ENCODE data around the gene SEMA4G.
"Not testable (repeated sequence)": the region's sequence is repeated elsewhere in the genome, so short reads cannot be mapped to it uniquely, and the experiment has no call there.

The SEMA4G gene

DNA sequence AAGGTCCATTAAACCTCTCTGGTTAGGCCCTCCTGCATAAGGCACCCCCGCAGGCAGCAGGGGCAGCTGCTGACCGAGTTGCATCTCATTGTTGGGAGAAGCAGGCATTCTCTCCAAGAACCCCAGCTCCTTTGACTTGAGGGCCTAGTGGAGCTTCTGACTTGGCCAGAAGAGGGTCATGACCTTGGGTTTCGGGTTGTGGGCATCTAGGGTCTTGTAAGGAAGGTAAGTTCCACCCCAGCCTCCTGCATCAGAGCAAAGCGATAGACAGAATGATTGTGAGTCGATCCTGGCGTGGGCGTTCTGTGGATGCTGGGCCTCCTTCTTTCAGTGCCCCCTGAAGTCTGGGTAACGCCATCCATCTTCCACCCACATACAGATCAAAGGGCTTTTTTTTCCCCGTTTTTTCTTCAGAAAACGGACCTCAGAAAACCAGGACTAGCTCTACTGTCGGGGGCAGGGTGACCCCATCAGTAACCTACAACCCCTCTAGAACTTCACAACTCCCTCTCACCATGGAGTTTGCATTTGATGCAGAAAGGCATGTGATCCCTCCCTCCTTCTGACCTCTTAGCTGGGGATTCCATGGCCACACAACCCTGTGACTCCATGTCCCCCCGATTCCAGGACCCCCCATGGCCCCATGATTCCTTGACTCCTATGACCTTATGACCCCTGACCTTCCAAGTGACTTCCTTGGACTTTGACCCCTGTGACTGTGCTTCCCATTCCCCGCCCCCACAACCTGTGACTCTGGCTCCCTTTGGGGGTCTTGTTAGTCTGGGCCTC, 3.0 kb downstream of the SEMA4G start:
- DNase-seq, result no peak

DNA sequence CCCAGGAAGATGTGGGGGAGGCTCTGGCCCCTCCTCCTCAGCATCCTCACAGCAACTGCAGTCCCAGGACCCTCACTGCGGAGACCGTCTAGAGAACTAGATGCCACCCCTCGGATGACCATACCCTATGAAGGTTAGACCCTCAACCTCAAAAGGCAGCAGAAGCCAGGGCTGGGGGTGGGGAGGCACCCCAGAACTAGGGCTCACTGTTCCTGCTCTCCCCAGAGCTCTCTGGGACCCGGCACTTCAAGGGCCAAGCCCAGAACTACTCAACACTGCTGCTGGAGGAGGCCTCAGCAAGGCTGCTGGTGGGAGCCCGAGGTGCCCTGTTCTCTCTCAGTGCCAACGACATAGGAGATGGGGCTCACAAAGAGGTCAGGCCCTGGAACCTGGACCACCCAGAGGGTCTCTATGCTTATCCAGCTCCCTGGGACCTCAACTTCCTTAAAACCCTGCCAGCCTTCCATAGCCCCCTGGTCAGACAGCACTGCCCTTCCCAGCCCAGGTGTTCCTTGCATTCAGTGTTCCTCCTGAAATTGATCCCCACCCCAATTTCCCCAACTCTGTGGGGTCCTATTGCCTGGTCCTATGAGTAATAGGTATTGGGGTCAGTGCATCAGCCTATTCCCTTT, 3.7 kb downstream of the SEMA4G start:
- DNase-seq, result no peak

DNA sequence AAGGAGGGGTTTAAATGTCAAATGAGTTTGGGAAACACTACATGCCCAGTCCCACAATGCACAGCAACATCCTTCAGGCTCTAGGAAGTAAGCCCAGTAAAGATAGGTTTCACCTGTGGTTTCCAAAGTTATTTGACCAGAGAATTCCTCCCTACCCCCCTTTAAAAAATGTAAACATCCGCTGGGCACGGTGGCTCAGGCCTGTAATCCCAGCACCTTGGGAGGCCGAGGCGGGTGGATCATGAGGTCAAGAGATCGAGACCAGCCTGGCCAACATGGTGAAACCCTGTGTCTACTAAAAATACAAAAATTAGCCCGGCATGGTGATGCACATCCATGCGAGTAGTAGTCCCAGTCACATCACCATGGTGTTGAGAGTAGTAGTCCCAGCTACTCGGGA, 6.1 kb downstream of the SEMA4G start:
- not testable (repeated sequence) for DNase-seq

DNA sequence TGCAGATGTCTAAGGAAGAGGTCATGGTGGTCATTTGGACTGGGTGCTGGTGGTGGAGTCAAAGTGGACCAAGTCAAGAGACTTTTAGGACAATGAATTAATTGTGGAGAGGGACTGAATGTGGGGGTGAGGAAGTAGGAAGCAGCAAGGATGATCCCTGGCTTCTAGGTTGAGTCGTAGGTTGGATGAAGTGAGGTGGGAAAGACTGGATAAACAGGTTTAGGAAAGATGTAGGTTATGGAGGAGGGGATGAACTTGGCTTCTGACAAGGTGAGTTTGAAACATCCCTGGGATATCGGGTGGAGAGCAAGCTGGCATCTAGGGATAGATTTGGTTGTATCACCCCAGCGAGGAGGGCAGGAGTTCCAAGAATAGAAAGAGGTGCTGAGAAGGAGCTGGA, 7.6 kb downstream of the SEMA4G start:
- DNase-seq, result no peak

DNA sequence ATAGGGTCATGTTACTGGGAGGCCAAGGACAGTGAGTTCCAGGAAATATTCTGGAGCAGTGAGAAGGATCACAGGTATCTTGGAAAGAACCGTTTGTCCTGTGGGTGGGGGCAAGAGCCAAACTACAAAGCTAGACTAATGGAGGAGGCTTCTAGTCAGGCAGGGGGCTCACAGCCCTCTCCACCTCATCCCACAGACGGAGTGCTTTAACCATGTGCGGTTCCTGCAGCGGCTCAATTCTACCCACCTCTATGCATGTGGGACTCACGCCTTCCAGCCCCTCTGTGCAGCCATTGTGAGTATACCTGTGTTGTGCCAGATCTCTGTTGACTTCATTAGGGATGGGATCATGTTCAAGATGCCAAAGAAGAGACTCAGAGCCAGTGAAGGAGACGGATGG, 8.1 kb downstream of the SEMA4G start:
- DNase-seq, result no peak

DNA sequence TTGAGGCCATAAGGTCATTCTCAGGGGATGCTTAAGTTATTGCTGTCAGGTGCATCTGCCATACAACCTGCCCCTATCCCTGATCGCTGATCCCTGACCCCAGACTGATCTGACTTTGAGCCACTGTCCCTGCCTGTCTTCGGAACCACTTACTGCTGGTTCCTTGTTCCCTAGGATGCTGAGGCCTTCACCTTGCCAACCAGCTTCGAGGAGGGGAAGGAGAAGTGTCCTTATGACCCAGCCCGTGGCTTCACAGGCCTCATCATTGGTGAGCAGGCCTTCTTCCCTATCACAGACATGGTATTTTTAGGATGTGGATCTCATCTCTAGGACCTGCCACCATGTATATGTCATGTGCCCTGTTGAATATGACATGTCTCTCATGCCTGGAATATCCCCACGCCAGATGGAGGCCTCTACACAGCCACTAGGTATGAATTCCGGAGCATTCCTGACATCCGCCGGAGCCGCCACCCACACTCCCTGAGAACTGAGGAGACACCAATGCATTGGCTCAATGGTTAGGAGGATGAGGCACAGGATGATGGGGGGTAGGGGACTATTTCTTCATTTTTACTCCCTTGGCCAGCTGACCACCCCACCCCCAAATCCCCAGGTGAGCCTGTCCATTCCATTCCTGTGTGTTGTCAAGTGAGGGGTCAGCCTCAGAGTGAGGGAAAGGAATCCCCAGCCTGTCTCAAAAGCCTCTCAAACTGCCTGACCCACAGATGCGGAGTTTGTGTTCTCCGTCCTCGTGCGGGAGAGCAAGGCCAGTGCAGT, 9.0 kb downstream of the SEMA4G start:
- no peak for DNase-seq

DNA sequence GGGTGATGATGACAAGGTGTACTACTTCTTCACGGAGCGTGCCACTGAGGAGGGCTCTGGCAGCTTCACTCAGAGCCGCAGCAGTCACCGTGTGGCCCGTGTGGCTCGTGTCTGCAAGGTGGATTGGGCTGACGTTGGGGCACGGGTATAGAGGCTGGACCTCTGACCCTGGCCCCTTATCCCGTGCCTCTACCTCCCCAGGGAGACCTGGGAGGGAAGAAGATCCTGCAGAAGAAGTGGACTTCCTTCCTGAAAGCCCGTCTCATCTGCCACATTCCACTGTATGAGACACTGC, 9.5 kb downstream of the SEMA4G start:
- DNase-seq, result no peak

DNA sequence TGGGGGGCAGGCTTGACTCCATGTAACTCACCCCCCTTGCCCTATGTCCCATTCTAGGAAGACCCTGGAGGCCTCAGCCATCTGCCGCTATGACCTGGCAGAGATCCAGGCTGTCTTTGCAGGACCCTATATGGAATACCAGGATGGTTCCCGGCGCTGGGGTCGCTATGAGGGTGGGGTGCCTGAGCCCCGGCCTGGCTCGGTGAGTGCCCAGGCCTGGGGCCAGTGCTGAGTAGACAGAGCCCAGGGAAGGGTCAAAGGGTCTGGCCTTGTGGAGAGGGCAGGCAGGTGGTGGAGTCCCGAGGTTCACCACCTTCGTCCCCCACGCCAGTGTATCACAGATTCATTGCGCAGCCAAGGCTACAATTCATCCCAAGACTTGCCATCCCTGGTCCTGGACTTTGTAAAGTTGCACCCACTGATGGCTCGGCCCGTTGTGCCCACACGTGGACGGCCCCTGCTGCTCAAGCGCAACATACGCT, 10.5 kb downstream of the SEMA4G start:
- DNase-seq, result no peak

DNA sequence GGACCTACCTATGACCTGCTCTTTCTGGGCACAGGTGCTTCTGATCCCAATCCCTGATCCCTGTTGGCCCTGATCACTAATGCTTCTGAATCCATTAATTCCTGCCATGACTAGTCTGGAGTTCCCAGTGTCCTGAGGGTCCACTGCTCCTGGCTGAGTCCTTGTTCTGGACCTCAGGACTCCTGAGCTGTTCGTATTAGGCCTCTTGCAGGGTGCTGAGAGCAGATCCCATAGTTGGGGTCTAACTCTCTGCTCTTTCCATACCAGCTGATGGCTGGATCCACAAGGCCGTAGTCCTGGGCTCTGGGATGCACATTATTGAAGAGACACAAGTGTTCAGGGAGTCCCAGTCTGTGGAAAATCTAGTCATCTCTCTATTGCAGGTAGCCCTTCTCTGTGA, 11.0 kb downstream of the SEMA4G start:
- no peak for DNase-seq

DNA sequence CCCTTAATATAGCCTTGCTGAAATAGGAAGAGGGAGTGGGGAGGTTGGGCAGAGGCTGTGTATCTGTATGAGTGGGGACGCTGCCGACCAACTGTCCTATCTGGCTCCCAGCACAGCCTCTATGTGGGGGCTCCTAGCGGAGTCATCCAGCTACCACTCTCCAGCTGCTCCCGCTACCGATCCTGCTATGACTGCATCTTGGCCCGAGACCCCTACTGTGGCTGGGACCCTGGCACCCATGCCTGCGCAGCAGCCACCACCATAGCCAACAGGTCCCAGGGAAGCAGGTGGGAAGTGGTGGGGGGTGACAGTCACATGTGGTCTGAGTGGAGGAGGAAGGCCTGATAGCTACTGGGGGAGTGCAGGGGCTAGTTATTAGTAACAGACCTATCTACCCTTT, 11.4 kb downstream of the SEMA4G start:
- DNase-seq, result no peak

DNA sequence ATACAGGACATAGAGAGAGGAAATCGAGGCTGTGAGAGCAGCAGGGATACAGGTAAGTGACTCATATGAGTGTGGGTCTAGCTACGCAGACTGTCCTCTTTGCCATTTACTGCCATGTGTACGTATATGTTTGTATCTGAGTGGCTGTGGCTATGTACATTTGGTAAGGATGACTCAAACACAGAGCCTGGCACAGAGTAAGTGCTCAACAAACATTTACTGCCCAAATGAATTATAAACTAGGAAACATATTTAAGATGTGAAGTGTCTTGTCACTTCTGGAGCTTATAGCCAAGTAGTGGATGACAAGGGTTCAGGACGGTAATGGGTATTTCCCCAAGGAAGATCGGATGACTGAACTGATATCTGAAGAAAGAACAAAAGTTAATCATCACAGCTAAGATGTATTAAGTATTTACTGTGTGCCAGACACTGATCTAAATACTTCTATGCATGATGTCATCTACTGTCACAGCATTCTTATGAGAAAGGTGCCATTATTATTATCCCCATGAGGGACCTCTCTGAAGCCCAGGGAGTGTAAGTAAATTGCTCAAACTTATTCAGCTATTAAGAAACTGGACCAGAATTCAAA, 12.0 kb downstream of the SEMA4G start:
- no peak for DNase-seq

DNA sequence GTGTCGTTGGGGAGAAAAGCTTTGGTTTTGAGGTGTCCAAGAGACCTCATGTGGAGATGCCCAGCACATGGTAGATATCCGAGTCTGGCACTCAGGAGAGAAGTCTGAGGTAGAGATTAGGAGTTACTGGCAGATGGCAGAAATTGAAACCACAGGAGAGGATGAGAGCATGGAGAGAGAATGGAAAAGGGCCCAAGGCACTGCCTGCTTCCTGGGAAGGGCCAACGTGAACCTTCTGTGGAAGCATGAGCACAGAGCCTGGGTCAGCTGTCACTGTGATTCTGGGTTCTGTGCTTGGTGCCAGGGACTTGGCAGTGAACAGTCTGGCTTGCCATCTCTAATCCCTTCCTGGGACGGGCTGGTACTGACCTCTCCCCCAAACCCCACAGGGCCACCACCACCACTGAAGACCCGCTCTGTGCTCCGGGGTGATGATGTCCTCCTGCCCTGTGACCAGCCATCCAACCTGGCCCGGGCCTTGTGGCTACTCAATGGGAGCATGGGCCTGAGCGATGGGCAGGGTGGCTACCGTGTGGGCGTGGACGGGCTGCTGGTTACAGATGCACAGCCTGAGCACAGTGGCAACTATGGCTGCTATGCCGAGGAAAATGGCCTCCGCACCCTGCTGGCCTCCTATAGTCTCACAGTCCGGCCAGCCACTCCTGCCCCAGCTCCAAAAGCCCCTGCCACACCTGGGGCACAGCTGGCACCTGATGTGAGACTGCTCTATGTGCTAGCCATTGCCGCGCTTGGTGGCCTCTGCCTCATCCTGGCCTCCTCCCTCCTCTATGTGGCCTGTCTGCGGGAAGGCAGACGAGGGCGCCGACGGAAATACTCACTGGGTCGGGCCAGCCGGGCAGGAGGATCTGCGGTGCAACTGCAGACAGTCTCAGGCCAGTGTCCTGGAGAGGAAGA, 13.9 kb downstream of the SEMA4G start:
- no peak for DNase-seq

DNA sequence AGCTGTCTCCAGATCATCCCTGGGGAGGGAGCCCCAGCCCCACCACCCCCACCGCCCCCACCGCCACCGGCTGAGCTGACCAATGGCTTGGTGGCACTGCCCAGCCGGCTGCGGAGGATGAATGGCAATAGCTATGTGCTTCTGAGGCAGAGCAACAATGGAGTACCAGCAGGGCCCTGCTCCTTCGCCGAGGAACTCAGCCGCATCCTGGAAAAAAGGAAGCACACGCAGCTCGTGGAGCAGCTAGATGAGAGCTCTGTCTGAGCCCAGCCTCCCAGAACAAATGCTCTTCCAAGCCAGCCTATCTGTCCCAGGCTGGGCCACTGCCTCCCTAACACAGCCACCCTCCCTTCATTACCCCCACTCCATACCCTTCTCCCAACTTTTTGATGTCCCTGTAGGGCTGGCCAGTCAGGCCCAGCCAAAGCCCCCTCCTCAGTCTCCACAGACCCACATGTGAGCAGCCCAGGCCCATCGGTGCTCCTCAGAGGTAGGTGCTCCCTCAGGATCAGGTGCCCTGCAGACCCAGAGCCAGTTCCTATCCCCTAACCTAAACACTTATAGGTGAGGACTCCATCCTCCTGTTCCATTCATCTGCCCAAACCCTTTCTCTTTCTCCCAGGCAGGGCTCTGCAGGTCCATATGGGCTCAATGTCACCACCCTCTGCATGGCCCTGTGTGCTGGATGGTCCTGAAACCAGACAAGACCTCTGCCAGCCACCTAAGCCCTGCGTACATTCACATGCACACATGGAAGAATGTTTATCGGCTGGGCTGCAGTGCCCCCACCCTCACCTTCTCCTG, 14.8 kb downstream of the SEMA4G start:
- DNase-seq, result no peak

DNA sequence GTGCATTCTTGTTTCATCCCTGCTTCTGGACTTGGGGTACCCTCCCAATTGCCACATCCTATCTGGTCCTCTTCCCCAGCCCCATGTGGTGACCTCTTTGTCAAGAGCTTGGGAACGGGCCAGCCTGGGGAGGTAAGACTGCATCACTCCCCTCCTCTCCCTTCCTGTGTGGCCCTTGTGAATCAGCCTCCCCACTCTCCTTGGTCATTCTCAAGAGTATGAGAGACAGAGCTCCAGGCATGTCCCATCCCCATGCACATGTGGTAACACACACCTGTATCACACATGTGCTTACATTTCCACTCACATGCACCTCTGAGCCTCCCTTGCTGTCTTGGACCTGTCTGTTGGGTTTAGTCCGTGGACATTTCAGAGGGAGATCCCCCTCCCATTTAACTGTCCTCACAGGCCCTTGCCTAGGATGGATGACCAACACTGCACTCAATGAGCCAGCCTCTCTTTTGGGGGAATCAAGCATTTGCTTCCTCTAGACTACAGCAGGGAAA, 15.4 kb downstream of the SEMA4G start:
- DNase-seq, result no peak

DNA sequence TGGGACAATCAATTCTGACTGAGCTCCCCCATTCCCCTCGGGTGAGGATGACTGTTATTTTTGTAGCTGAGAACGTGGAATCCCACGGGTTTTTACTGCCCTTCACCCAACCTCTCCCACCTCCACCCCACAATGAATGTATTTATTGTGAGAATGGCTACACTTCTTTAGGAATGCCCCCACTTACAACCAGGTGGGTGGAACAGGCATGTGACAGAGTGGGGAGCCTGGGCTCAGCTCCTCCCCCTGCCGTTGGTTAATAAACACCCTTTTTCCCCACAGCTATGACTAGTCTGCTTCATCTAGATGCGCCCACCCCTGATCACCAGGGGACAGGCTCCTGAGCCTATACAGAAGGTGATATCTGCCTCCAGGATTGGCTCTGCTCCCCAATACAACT, 16.0 kb downstream of the SEMA4G start:
- no peak for DNase-seq

DNA sequence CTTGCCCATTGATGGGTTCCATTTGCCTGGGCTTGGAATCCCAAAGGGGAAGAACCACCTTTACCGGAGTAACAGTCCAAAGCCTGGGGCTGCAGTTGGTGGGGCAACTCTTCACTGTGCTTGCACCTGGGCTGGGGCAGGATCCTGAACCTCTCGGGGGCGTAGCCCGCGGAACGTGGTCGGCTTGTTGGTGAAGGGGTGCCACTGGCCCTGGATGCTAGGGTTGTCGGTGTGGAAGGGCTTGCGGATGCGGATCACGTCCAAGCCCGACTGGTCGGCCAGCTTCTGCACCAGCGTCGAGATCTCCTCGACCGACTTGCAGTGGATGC, 17.3 kb downstream of the SEMA4G start:
- DNase-seq, result no peak

DNA sequence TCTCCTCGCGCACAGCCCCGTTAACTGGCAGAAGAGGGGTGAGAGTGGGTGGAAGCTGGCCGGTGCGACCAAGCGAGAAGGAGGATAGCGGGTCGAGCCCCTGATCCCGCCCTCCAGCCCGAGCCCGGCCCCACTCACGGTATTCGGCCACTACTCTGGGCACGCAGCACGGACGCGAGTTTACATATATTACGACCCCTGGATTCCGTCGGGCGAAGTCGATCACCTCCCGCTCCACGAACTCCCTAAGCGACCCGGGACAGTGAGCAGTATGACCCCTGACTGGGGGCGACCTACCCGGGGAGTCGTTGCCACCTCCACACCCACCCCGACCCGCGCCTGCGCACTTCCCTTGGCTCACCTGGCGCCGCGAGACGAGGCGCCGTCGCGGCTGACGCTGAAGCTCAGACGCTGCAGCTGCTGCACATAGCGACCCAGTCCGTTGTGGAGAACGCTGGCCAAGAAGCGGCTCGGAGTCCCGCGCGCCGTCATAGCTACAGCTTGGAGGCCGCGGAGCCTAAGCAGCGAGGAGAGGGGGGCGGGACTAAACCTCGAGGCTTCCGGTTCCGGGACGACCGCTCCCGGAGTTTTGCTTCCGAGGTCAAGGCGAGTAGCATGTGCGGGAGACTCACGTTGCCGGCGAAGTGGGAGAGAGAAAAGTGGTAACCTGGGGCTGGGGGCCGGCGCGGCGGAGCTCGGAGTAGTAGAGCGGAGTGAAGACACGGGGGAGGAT, 17.8 kb downstream of the SEMA4G start, which contains the start of the genes MRPL43 and TWNK:
Gene MRPL43, minus strand, starts transcription at position 546 of the 733 bp plus-strand sequence. Its CDS starts 54 bp downstream, at position 492.
Gene TWNK, plus strand, starts transcription at position 592 of the 733 bp plus-strand sequence. CDS start 668 bp downstream, outside the sequence.
- DNase-seq, result peak; percentile 54 to 82

DNA sequence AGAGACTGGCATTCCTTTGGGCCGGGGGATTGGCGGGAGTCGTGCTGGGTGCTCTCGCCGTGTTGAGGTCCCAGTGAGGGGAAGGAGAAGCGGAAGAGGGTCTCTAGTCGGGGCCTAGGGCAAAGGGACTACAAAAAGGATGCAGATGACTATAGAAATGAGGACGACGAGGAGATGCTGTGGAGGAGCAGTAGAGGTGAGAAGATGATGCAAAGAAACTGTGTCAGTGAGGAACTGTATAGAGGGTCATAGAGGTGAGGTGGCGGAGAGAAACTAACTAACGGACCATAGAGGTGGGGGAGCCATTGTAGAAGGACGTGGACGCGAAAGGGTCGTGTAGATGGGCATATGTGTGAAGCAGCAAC, 18.4 kb downstream of the SEMA4G start:
- DNase-seq, result no peak

DNA sequence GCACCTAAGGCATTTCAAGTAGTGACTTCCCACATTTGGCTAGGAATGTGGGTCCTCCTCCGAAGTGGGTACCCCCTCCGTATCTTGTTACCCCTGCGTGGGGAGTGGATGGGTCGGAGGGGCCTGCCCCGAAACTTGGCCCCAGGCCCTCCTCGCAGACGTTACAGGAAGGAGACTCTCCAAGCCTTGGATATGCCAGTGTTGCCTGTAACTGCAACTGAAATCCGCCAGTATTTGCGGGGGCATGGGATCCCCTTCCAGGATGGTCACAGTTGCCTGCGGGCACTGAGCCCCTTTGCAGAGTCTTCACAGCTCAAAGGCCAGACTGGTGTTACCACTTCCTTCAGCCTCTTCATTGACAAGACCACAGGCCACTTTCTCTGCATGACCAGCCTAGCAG, 18.9 kb downstream of the SEMA4G start:
- no peak for DNase-seq

DNA sequence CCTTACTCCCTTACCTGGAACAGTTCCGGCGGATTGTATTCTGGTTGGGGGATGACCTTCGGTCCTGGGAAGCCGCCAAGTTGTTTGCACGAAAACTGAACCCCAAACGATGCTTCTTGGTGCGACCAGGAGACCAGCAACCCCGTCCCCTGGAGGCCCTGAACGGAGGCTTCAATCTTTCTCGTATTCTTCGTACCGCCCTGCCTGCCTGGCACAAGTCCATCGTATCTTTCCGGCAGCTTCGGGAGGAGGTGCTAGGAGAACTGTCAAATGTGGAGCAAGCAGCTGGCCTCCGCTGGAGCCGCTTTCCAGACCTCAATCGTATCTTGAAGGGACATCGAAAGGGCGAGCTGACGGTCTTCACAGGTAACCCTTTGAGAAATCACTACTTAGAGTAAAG, 19.8 kb downstream of the SEMA4G start:
- no peak for DNase-seq

Data from hippocampal formation (tissue), 2 donors.